CD8-positive, alpha-beta memory T cell (primary cell): ENCODE data around the gene ZFAND3. TPM values are rescaled to one million over a fixed set of nuclear protein-coding genes. Genes with fewer than 3 reads are reported as not detected.

Experiments used
- CTCF ChIA-PET: fragments of 350-600 bp; sonication (Branson Sonifier 250); formaldehyde crosslinking; loops from one replicate; lab custom pipeline; 2021; ENCODE audit warnings: antibody characterized with exemption; lab: Charles Lee
- POLR2A ChIA-PET: fragments of 350-600 bp; sonication (Branson Sonifier 250); formaldehyde crosslinking; loops from one replicate; lab custom pipeline; 2021; ENCODE audit warnings: antibody characterized with exemption; lab: Charles Lee
- DNase-seq, 5 donors: peaks; one replicate each; pipeline versions ENCODE4 v3.0.0 to v3.0.0-alpha.2; 2020 to 2022; ENCODE audit warnings: mixed read lengths in 1 of 5
- H3K27ac ChIP-seq: one replicate; pipeline ENCODE4 v1.7.0; 2013; ENCODE audit warnings: low read depth, mild to moderate bottlenecking, low read length, moderate library complexity
- H3K27me3 ChIP-seq: 2 replicates; pipeline ENCODE4 v1.7.0; 2013; ENCODE audit warnings: low read length, mild to moderate bottlenecking; ENCODE audit not compliant: insufficient read depth, poor library complexity, severe bottlenecking
- H3K36me3 ChIP-seq: 2 replicates; pipeline ENCODE4 v1.7.0; 2013; ENCODE audit warnings: mild to moderate bottlenecking, low read length, moderate library complexity; ENCODE audit not compliant: insufficient read depth
- H3K4me1 ChIP-seq: 2 replicates; pipeline ENCODE4 v1.7.0; 2013; ENCODE audit warnings: mild to moderate bottlenecking, low read length, moderate library complexity; ENCODE audit not compliant: insufficient read depth
- H3K4me3 ChIP-seq: 2 replicates; pipeline ENCODE4 v1.7.0; 2013; ENCODE audit warnings: mild to moderate bottlenecking, low read length
- H3K9me3 ChIP-seq: 2 replicates; pipeline ENCODE4 v1.7.0; 2013; ENCODE audit warnings: mild to moderate bottlenecking, low read length
- H3K27ac Mint-ChIP-seq, 8 donors: one replicate each; pipeline ENCODE4 v1.8.0; 2020 to 2021; ENCODE audit warnings: mixed read lengths in 8 of 8, mild to moderate bottlenecking in 6 of 8, inconsistent platforms in 3 of 8, moderate library complexity in 3 of 8
- H3K27me3 Mint-ChIP-seq, 2 donors: one replicate each; pipeline ENCODE4 v1.8.0; 2020 to 2021; ENCODE audit warnings: mixed read lengths in 2 of 2, mild to moderate bottlenecking in 1 of 2, moderate library complexity in 1 of 2
- H3K36me3 Mint-ChIP-seq, 3 donors: one replicate each; pipeline ENCODE4 v1.8.0; 2020 to 2021; ENCODE audit warnings: mixed read lengths in 3 of 3, inconsistent platforms in 1 of 3, mild to moderate bottlenecking in 1 of 3
- H3K4me1 Mint-ChIP-seq, 3 donors: one replicate each; pipeline ENCODE4 v1.8.0; 2020 to 2021; ENCODE audit warnings: mixed read lengths in 3 of 3, inconsistent platforms in 1 of 3, mild to moderate bottlenecking in 1 of 3
- H3K4me3 Mint-ChIP-seq, 7 donors: one replicate each; pipeline ENCODE4 v1.8.0; 2020 to 2021; ENCODE audit warnings: mixed read lengths in 7 of 7, mild to moderate bottlenecking in 6 of 7, moderate library complexity in 4 of 7, inconsistent platforms in 2 of 7
- H3K9me3 Mint-ChIP-seq, 5 donors: one replicate each; pipeline ENCODE4 v1.8.0; 2020 to 2022; ENCODE audit warnings: mixed read lengths in 5 of 5, mild to moderate bottlenecking in 3 of 5, moderate library complexity in 2 of 5, inconsistent platforms in 1 of 5
- polyA plus RNA-seq: library from polyadenylated mRNA; unstranded; fragments of 300-500 nt; fragmentation: Illumina TruSeq; gene quantifications from one replicate; pipeline ENCODE4 v1.2.3, GENCODE V29; 2021
- total RNA-seq, 2 experiments: library from RNA; stranded (reverse); gene quantifications; one replicate each; pipeline ENCODE4 v1.2.3, GENCODE V29; 2021

The ZFAND3 gene
- total and polyA plus RNA-seq, 3 experiments from 2014 or later = 5.2 to 29.4 (median 29.1) TPM

GRCh38 chr6:37801605-37801940, 18.0 kb upstream of the ZFAND3 start:
- H3K36me3 ChIP-seq = no peaks in the 10 kb centered on the region
- ChIA-PET POLR2A (no interaction called here), CTCF (interaction anchor here (2.5 kb wide), 1 partner anchor 10 kb away, joined by 6 read pairs; no protein-coding TSS in a partner anchor)
- Mint-ChIP-seq H3K36me3 (no peaks in the 10 kb centered on the region), H3K27ac (no peak overlapping the region), H3K4me1 (no peaks in the 10 kb centered on the region), H3K4me3 (no peak overlapping the region), H3K27me3 (no peaks in the 10 kb centered on the region), H3K9me3 (no peaks in the 10 kb centered on the region)
- H3K4me1 ChIP-seq = no peaks in the 10 kb centered on the region
- H3K9me3 ChIP-seq = no peaks in the 10 kb centered on the region
- no peak overlapping the region for H3K27ac ChIP-seq
- no peaks in the 10 kb centered on the region for H3K27me3 ChIP-seq
- H3K4me3 ChIP-seq = no peak overlapping the region
- DNase-seq = no peak

- Histone ChIP-seq H3K27me3 (no peaks in the 10 kb centered on the region), H3K4me3 (no peak overlapping the region), H3K9me3 (no peaks in the 10 kb centered on the region), H3K36me3 (no peaks in the 10 kb centered on the region), H3K4me1 (no peaks in the 10 kb centered on the region), H3K27ac (no peak overlapping the region)
- Mint-ChIP-seq H3K27ac (no peak overlapping the region), H3K27me3 (peaks cover under 1 to 3% of the 10 kb centered on the region in 2 donors), H3K4me1 (no peaks in the 10 kb centered on the region), H3K36me3 (no peaks in the 10 kb centered on the region), H3K4me3 (no peak overlapping the region), H3K9me3 (no peaks in the 10 kb centered on the region)
- no peak for DNase-seq
- ChIA-PET POLR2A (no interaction called here), CTCF (interaction anchor here (2.5 kb wide), 1 partner anchor 11 kb away, joined by 6 read pairs; no protein-coding TSS in a partner anchor)
Observed at GRCh38 chr6:37802810-37803209, 16.7 kb upstream of the ZFAND3 start.

- no peak for DNase-seq
- Mint-ChIP-seq H3K9me3 (no peaks in the 10 kb centered on the region), H3K4me1 (no peaks in the 10 kb centered on the region), H3K27me3 (peaks cover 10 to 17% of the 10 kb centered on the region in 2 donors), H3K27ac (peak overlapping the region in 2 of 8 donors; percentile 3 to 64), H3K36me3 (no peaks in the 10 kb centered on the region), H3K4me3 (no peak overlapping the region)
- CTCF ChIA-PET = no interaction called here
- H3K27ac ChIP-seq = no peak overlapping the region
- no peaks in the 10 kb centered on the region for H3K36me3 ChIP-seq
- H3K4me3 ChIP-seq = no peak overlapping the region
- POLR2A ChIA-PET = no interaction called here
- H3K27me3 ChIP-seq = no peaks in the 10 kb centered on the region
- H3K4me1 ChIP-seq = no peaks in the 10 kb centered on the region
- no peaks in the 10 kb centered on the region for H3K9me3 ChIP-seq
Observed at GRCh38 chr6:37804586-37804985, 14.9 kb upstream of the ZFAND3 start.

GRCh38 chr6:37806213-37806612, 13.3 kb upstream of the ZFAND3 start:
- H3K27ac Mint-ChIP-seq = no peak overlapping the region
- Histone ChIP-seq H3K27ac (no peak overlapping the region), H3K9me3 (no peaks in the 10 kb centered on the region), H3K4me3 (no peak overlapping the region), H3K27me3 (no peaks in the 10 kb centered on the region), H3K4me1 (no peaks in the 10 kb centered on the region), H3K36me3 (no peaks in the 10 kb centered on the region)
- DNase-seq = no peak
- POLR2A ChIA-PET = no interaction called here
- H3K27me3 Mint-ChIP-seq = peaks cover 11 to 22% of the 10 kb centered on the region in 2 donors
- CTCF ChIA-PET = no interaction called here
- H3K36me3 Mint-ChIP-seq = no peaks in the 10 kb centered on the region
- H3K9me3 Mint-ChIP-seq = no peaks in the 10 kb centered on the region
- no peak overlapping the region for H3K4me3 Mint-ChIP-seq
- H3K4me1 Mint-ChIP-seq = no peaks in the 10 kb centered on the region

- no peak overlapping the region for H3K27ac ChIP-seq
- Mint-ChIP-seq H3K4me1 (no peaks in the 10 kb centered on the region), H3K9me3 (no peaks in the 10 kb centered on the region), H3K27ac (no peak overlapping the region), H3K27me3 (peaks cover 14 to 25% of the 10 kb centered on the region in 2 donors), H3K36me3 (no peaks in the 10 kb centered on the region), H3K4me3 (no peak overlapping the region)
- no peaks in the 10 kb centered on the region for H3K27me3 ChIP-seq
- H3K4me1 ChIP-seq = no peaks in the 10 kb centered on the region
- no peak for DNase-seq
- H3K4me3 ChIP-seq = no peak overlapping the region
- POLR2A ChIA-PET = no interaction called here
- no peaks in the 10 kb centered on the region for H3K36me3 ChIP-seq
- CTCF ChIA-PET = no interaction called here
- H3K9me3 ChIP-seq = no peaks in the 10 kb centered on the region
Observed at GRCh38 chr6:37807656-37808055, 11.9 kb upstream of the ZFAND3 start.

- Histone ChIP-seq H3K27ac (no peak overlapping the region), H3K4me1 (no peaks in the 10 kb centered on the region), H3K36me3 (no peaks in the 10 kb centered on the region), H3K4me3 (no peak overlapping the region), H3K9me3 (no peaks in the 10 kb centered on the region), H3K27me3 (no peaks in the 10 kb centered on the region)
- Mint-ChIP-seq H3K36me3 (no peaks in the 10 kb centered on the region), H3K4me3 (no peak overlapping the region), H3K27me3 (peaks cover 14 to 26% of the 10 kb centered on the region in 2 donors), H3K27ac (no peak overlapping the region), H3K9me3 (no peaks in the 10 kb centered on the region), H3K4me1 (no peaks in the 10 kb centered on the region)
- POLR2A ChIA-PET = no interaction called here
- CTCF ChIA-PET = no interaction called here
- no peak for DNase-seq
Observed at GRCh38 chr6:37809197-37809543, 10.4 kb upstream of the ZFAND3 start.

GRCh38 chr6:37812841-37813240, 6.7 kb upstream of the ZFAND3 start:
- Histone ChIP-seq H3K27ac (no peak overlapping the region), H3K36me3 (no peaks in the 10 kb centered on the region), H3K9me3 (no peaks in the 10 kb centered on the region), H3K27me3 (no peaks in the 10 kb centered on the region), H3K4me1 (peaks cover 2% of the 10 kb centered on the region), H3K4me3 (no peak overlapping the region)
- ChIA-PET POLR2A (no interaction called here), CTCF (no interaction called here)
- DNase-seq = no peak
- Mint-ChIP-seq H3K4me3 (no peak overlapping the region), H3K27ac (peak overlapping the region in 1 of 8 donors; percentile 3), H3K4me1 (peaks cover 0 to 7% (median 6%) of the 10 kb centered on the region in 3 donors), H3K9me3 (no peaks in the 10 kb centered on the region), H3K36me3 (no peaks in the 10 kb centered on the region), H3K27me3 (peaks cover 14 to 23% of the 10 kb centered on the region in 2 donors)

GRCh38 chr6:37814374-37814773, 5.2 kb upstream of the ZFAND3 start:
- Mint-ChIP-seq H3K4me1 (peaks cover 10 to 16% (median 16%) of the 10 kb centered on the region in 3 donors), H3K4me3 (no peak overlapping the region), H3K36me3 (peaks cover 0 to 8% (median 0%) of the 10 kb centered on the region in 3 donors), H3K27ac (no peak overlapping the region), H3K9me3 (no peaks in the 10 kb centered on the region), H3K27me3 (peaks cover 6 to 12% of the 10 kb centered on the region in 2 donors)
- Histone ChIP-seq H3K27me3 (no peaks in the 10 kb centered on the region), H3K9me3 (no peaks in the 10 kb centered on the region), H3K27ac (no peak overlapping the region), H3K36me3 (no peaks in the 10 kb centered on the region), H3K4me3 (no peak overlapping the region), H3K4me1 (peaks cover 9% of the 10 kb centered on the region)
- ChIA-PET POLR2A (no interaction called here), CTCF (no interaction called here)
- no peak for DNase-seq
